HL-60 (cell line): ENCODE data around the gene FAM107B.

Experiments used
- POLR2AphosphoS5 ChIP-seq: IDR thresholded peaks from 2 replicates; pipeline ENCODE4 v1.6.1; 2012; ENCODE audit warnings: low read depth
- TF ChIP-seq, protein P1 (sequence below): IDR thresholded peaks from one replicate; pipeline ENCODE4 v1.5.1; 2011; ENCODE audit warnings: low read length, control low read depth, inconsistent platforms; ENCODE audit not compliant: insufficient read depth
- TF ChIP-seq, protein P2 (sequence below): IDR thresholded peaks from 2 replicates; pipeline ENCODE4 v1.6.1; 2012; ENCODE audit warnings: low read depth; ENCODE audit not compliant: insufficient replicate concordance

- TF ChIP-seq, protein P1, sequence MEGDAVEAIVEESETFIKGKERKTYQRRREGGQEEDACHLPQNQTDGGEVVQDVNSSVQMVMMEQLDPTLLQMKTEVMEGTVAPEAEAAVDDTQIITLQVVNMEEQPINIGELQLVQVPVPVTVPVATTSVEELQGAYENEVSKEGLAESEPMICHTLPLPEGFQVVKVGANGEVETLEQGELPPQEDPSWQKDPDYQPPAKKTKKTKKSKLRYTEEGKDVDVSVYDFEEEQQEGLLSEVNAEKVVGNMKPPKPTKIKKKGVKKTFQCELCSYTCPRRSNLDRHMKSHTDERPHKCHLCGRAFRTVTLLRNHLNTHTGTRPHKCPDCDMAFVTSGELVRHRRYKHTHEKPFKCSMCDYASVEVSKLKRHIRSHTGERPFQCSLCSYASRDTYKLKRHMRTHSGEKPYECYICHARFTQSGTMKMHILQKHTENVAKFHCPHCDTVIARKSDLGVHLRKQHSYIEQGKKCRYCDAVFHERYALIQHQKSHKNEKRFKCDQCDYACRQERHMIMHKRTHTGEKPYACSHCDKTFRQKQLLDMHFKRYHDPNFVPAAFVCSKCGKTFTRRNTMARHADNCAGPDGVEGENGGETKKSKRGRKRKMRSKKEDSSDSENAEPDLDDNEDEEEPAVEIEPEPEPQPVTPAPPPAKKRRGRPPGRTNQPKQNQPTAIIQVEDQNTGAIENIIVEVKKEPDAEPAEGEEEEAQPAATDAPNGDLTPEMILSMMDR, result no peak
- TF ChIP-seq, protein P2, sequence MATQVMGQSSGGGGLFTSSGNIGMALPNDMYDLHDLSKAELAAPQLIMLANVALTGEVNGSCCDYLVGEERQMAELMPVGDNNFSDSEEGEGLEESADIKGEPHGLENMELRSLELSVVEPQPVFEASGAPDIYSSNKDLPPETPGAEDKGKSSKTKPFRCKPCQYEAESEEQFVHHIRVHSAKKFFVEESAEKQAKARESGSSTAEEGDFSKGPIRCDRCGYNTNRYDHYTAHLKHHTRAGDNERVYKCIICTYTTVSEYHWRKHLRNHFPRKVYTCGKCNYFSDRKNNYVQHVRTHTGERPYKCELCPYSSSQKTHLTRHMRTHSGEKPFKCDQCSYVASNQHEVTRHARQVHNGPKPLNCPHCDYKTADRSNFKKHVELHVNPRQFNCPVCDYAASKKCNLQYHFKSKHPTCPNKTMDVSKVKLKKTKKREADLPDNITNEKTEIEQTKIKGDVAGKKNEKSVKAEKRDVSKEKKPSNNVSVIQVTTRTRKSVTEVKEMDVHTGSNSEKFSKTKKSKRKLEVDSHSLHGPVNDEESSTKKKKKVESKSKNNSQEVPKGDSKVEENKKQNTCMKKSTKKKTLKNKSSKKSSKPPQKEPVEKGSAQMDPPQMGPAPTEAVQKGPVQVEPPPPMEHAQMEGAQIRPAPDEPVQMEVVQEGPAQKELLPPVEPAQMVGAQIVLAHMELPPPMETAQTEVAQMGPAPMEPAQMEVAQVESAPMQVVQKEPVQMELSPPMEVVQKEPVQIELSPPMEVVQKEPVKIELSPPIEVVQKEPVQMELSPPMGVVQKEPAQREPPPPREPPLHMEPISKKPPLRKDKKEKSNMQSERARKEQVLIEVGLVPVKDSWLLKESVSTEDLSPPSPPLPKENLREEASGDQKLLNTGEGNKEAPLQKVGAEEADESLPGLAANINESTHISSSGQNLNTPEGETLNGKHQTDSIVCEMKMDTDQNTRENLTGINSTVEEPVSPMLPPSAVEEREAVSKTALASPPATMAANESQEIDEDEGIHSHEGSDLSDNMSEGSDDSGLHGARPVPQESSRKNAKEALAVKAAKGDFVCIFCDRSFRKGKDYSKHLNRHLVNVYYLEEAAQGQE, result no peak
- TF ChIP-seq POLR2AphosphoS5, result no peak
Measured at GRCh38 chr10:14554091-14554490, 220.6 kb downstream of the FAM107B start.
